ENCODE data around the gene CNOT3. TPM values are rescaled to one million over a fixed set of nuclear protein-coding genes. Genes with fewer than 3 reads are reported as not detected.

CNOT3 gene
- total and polyA plus RNA-seq, 2 donors (not counting 3 experiments of a cell fraction or from before 2014, with no cell fraction given) = 20.4 to 74.7 TPM

DNA sequence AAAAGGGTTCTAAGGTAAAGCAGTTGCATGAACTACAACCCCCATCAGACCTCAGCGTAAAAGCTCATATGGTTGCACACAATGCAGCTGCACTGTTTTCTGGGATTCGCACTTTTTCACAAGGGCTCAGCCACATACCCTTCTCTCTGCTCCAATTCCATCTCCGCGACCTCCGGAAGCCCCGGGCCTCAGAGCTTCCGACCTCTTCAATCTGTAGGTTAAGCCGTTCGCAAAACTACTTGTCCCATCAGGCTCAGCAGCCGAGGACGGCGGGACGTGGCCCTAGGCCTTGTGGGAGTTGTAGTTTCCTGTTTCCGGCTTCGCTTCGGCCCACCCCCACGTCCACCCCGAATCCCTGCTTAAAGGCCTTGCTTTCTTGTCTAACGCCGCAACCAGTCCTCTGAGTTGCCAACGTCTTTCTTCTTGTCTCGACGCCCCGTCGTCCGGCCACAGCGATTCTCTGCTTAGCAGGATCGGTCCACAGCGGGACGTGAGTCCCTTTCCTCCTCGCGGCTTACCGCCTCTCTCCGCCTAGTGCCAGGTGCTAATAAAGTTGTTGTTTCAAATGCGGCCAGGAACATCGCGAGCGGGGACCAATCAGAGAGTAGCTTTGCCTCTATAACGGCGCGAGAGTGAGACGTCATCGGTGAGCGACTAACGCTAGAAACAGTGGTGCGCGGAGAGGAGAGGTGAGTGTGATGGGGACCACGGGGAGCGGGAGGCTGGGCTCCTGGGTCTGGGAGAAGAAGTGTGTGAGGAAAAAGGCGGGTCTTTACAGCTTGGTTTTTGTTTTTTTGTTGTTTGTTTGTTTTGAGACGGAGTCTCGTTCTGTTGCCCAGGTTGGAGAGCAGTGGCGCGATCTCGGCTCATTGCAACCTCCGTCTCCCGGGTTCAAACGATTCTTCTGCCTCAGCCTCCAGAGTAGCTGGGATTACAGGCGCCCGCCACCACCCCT is 22.2 kb upstream of the CNOT3 start, which contains the start of the genes PRPF31 and TFPT:
Gene PRPF31, plus strand, starts transcription at position 646 of the 955 bp plus-strand sequence. CDS start 2,525 bp downstream, outside the sequence.
Gene TFPT, minus strand, starts transcription at position 549 of the 955 bp plus-strand sequence. Its CDS starts 388 bp downstream, at position 161.
- intact Hi-C loops (cut with micrococcal nuclease) (loop anchor here (1.0 to 5.0 kb wide), 4 partner anchors 13 to 133 kb away; partner anchors contain the start of genes CNOT3, LENG1 and NDUFA3), dilution Hi-C loops (cut with MboI; ENCODE audit: extremely low pct_ligation_motif_present, low sequenced_read_pairs) (no loop called here)
- peaks cover 17% of the 10 kb centered on the region for H3K79me2 ChIP-seq (ENCODE audit: control insufficient read depth, insufficient read depth, low read length)
- H3K27ac ChIP-seq (ENCODE audit: insufficient read depth, low read depth, low read length) = peak within 1 kb of the TSS; percentile 73
- TSS peak; percentile 61 for BruUV-seq (replicated peaks)
- peaks cover 7% of the 10 kb centered on the region for H3K4me1 ChIP-seq (ENCODE audit: control insufficient read depth, extremely low read depth, insufficient read depth, low read length)
- H3K9me3 ChIP-seq (replicated peaks; ENCODE audit: control insufficient read depth, insufficient read depth, low read length) = no peaks in the 10 kb centered on the region
- DNase-seq (ENCODE audit: low read depth, low spot score) (peak; percentile 98), FAIRE-seq (peak; percentile 97)
- CTCF ChIA-PET = interaction anchor here (0.7 to 1.7 kb wide), 6 partner anchors 8 to 307 kb away, joined by 3 to 5 read pairs (median 4); partner anchors contain the start of gene CNOT3
- H3K9ac ChIP-seq (replicated peaks; ENCODE audit: extremely low read depth, insufficient read depth, low read length) = peak within 1 kb of the TSS; percentile 82
- H3K27me3 ChIP-seq (ENCODE audit: control insufficient read depth in 2 of 2, insufficient read depth in 2 of 2, low read length in 2 of 2) = no peaks in the 10 kb centered on the region
- peak within 1 kb of the TSS; percentile 70 for H2AFZ ChIP-seq (ENCODE audit: low read depth, low read length)
- peak within 1 kb of the TSS; percentile 84 for H3K4me2 ChIP-seq (ENCODE audit: insufficient read depth, low read length)
- no peaks in the 10 kb centered on the region for H4K20me1 ChIP-seq (replicated peaks; ENCODE audit: control insufficient read depth, extremely low read depth, insufficient read depth, low read length)
- H3K9me1 ChIP-seq (replicated peaks; ENCODE audit: control insufficient read depth, extremely low read depth, insufficient read depth, low read length) = no peaks in the 10 kb centered on the region
- TF ChIP-seq MYC (IDR thresholded peaks at IDR 0.05; ENCODE audit: low read depth, low read length) = peak; percentile 39
- peak; percentile 71 for TF ChIP-seq POLR2A (IDR thresholded peaks at IDR 0.05; ENCODE audit: low read depth, low read length)
- TF ChIP-seq POLR2AphosphoS5 (IDR thresholded peaks at IDR 0.05; ENCODE audit: insufficient read depth, low read depth, low read length) = peak; percentile 64
- TF ChIP-seq EZH2 (IDR thresholded peaks at IDR 0.05; ENCODE audit: borderline replicate concordance, low read depth, low read length, severe bottlenecking) = no peak
- no peak for TF ChIP-seq FOS (IDR thresholded peaks at IDR 0.05; ENCODE audit: borderline replicate concordance, insufficient read depth, low read length)
- H3K36me3 ChIP-seq (ENCODE audit: control insufficient read depth in 2 of 2, extremely low read depth in 1 of 2, insufficient read depth in 2 of 2, low read length in 2 of 2) = peaks cover 7 to 13% of the 10 kb centered on the region in 2 experiments
- POLR2A ChIA-PET = interaction anchor here (0.7 to 2.1 kb wide), 4 partner anchors 8 to 86 kb away, joined by 3 to 13 read pairs (median 4); partner anchors contain the start of genes CNOT3 and MBOAT7
- peak within 1 kb of the TSS; percentile 51 to 81 (median 68) for H3K4me3 ChIP-seq (replicated peaks in 1 of 3; ENCODE audit: insufficient read depth in 1 of 3, low read depth in 1 of 3, low read length in 3 of 3)

DNA sequence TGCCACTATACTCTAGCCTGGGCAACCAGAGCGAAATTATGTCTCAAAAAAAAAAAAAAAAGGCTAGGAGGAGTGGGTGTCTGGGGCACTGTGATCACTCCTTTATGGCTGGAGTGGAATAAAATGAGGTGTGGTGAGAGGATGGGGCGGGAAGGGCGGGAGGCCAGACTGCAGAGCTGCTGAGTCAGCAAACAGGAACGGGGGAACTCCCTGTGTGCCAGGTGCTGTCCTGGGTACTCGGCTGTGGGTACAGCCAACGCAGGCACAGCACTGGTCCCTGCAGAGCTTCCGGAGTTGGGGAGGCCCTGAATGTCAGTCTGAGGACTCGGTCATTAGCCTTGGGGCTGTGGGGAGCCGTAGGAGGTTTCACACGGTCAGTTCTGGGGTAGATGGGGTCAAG is 16.3 kb upstream of the CNOT3 start:
- no peaks in the 10 kb centered on the region for H4K20me1 ChIP-seq (replicated peaks; ENCODE audit: control insufficient read depth, extremely low read depth, insufficient read depth, low read length)
- TF ChIP-seq, protein P1, sequence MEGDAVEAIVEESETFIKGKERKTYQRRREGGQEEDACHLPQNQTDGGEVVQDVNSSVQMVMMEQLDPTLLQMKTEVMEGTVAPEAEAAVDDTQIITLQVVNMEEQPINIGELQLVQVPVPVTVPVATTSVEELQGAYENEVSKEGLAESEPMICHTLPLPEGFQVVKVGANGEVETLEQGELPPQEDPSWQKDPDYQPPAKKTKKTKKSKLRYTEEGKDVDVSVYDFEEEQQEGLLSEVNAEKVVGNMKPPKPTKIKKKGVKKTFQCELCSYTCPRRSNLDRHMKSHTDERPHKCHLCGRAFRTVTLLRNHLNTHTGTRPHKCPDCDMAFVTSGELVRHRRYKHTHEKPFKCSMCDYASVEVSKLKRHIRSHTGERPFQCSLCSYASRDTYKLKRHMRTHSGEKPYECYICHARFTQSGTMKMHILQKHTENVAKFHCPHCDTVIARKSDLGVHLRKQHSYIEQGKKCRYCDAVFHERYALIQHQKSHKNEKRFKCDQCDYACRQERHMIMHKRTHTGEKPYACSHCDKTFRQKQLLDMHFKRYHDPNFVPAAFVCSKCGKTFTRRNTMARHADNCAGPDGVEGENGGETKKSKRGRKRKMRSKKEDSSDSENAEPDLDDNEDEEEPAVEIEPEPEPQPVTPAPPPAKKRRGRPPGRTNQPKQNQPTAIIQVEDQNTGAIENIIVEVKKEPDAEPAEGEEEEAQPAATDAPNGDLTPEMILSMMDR (IDR thresholded peaks at IDR 0.05; ENCODE audit: extremely low read depth in 1 of 2, insufficient read depth in 1 of 2, low read depth in 1 of 2, low read length in 2 of 2) = no peak
- TF ChIP-seq JUN (IDR thresholded peaks at IDR 0.05; ENCODE audit: borderline replicate concordance, insufficient read depth, insufficient read length, low read depth) (no peak), MYC (IDR thresholded peaks at IDR 0.05; ENCODE audit: low read depth, low read length) (no peak), POLR2A (IDR thresholded peaks at IDR 0.05; ENCODE audit: low read depth, low read length) (no peak), POLR2AphosphoS5 (IDR thresholded peaks at IDR 0.05; ENCODE audit: insufficient read depth, low read depth, low read length) (no peak), EZH2 (IDR thresholded peaks at IDR 0.05; ENCODE audit: borderline replicate concordance, low read depth, low read length, severe bottlenecking) (no peak), FOS (IDR thresholded peaks at IDR 0.05; ENCODE audit: borderline replicate concordance, insufficient read depth, low read length) (no peak), GATA2 (IDR thresholded peaks at IDR 0.05; ENCODE audit: insufficient read depth, insufficient read length, low read depth, low read length) (no peak)
- TF ChIP-seq, protein P2, sequence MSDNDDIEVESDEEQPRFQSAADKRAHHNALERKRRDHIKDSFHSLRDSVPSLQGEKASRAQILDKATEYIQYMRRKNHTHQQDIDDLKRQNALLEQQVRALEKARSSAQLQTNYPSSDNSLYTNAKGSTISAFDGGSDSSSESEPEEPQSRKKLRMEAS (IDR thresholded peaks at IDR 0.05; ENCODE audit: insufficient read depth, insufficient read length) = no peak
- peaks cover 12 to 53% of the 10 kb centered on the region in 2 experiments for H3K36me3 ChIP-seq (ENCODE audit: control insufficient read depth in 2 of 2, extremely low read depth in 1 of 2, insufficient read depth in 2 of 2, low read length in 2 of 2)
- no peak for DNase-seq (ENCODE audit: low read depth, low spot score)
- CTCF ChIA-PET = no interaction called here
- no peaks in the 10 kb centered on the region for H3K27me3 ChIP-seq (ENCODE audit: control insufficient read depth in 2 of 2, insufficient read depth in 2 of 2, low read length in 2 of 2)
- no peak overlapping the region for H3K9ac ChIP-seq (replicated peaks; ENCODE audit: extremely low read depth, insufficient read depth, low read length)
- H3K4me2 ChIP-seq (ENCODE audit: insufficient read depth, low read length) = no peak overlapping the region
- H3K9me3 ChIP-seq (replicated peaks; ENCODE audit: control insufficient read depth, insufficient read depth, low read length) = no peaks in the 10 kb centered on the region
- no peak overlapping the region for H2AFZ ChIP-seq (ENCODE audit: low read depth, low read length)
- H3K9me1 ChIP-seq (replicated peaks; ENCODE audit: control insufficient read depth, extremely low read depth, insufficient read depth, low read length) = no peaks in the 10 kb centered on the region
- POLR2A ChIA-PET = no interaction called here
- no peak for FAIRE-seq
- no peak overlapping the region for H3K4me3 ChIP-seq (replicated peaks in 1 of 3; ENCODE audit: insufficient read depth in 1 of 3, low read depth in 1 of 3, low read length in 3 of 3)
- no peak overlapping the region for H3K27ac ChIP-seq (ENCODE audit: insufficient read depth, low read depth, low read length)
- no TSS peak for BruUV-seq (replicated peaks)
- dilution Hi-C loops (cut with MboI; ENCODE audit: extremely low pct_ligation_motif_present, low sequenced_read_pairs) = no loop called here
- peaks cover 11% of the 10 kb centered on the region for H3K79me2 ChIP-seq (ENCODE audit: control insufficient read depth, insufficient read depth, low read length)
- peaks cover 3% of the 10 kb centered on the region for H3K4me1 ChIP-seq (ENCODE audit: control insufficient read depth, extremely low read depth, insufficient read depth, low read length)
- intact Hi-C loops (cut with micrococcal nuclease) = no loop called here

All from endothelial cell of umbilical vein (primary cell).